Naive thymus-derived CD8-positive, alpha-beta T cell (primary cell): Measurements from ENCODE around the gene C10orf90. TPM values are rescaled to one million over a fixed set of nuclear protein-coding genes. Genes with fewer than 3 reads are reported as not detected.

Experiments used
- ATAC-seq, 2 donors: fragments of 150-1000 bp; cut with Tn5 transposase in 1 of 2; sonication (Bioruptor Pico), chemical (Tn5 transposase) in 1 of 2; 1 replicate in 1 of 2; 2 replicates in 1 of 2; pipeline ENCODE4 v1.10.0; 2021; ENCODE audit warnings: mild to moderate bottlenecking in 2 of 2, moderate library complexity in 2 of 2
- POLR2A ChIA-PET: fragments of 350-600 bp; sonication (Branson Sonifier 250); formaldehyde crosslinking; loops from one replicate; lab custom pipeline; 2021; ENCODE audit warnings: antibody characterized with exemption; lab: Charles Lee
- DNase-seq, 10 donors: peaks; one replicate each; pipeline versions ENCODE4 v3.0.0 to v3.0.0-alpha.2; 2020 to 2022
- H3K27ac Mint-ChIP-seq, 10 donors: one replicate each; pipeline ENCODE4 v1.8.0; 2020 to 2022; ENCODE audit warnings: mild to moderate bottlenecking in 10 of 10, mixed read lengths in 10 of 10, moderate library complexity in 4 of 10, inconsistent platforms in 1 of 10
- H3K27me3 Mint-ChIP-seq, 5 donors: one replicate each; pipeline ENCODE4 v1.8.0; 2021 to 2022; ENCODE audit warnings: mixed read lengths in 5 of 5
- H3K36me3 Mint-ChIP-seq, 3 donors: one replicate each; pipeline ENCODE4 v1.8.0; 2020 to 2022; ENCODE audit warnings: mixed read lengths in 3 of 3, mild to moderate bottlenecking in 2 of 3, inconsistent platforms in 1 of 3
- H3K4me1 Mint-ChIP-seq, 4 donors: one replicate each; pipeline ENCODE4 v1.8.0; 2021 to 2022; ENCODE audit warnings: mixed read lengths in 4 of 4
- H3K4me3 Mint-ChIP-seq, 10 donors: one replicate each; pipeline ENCODE4 v1.8.0; 2020 to 2022; ENCODE audit warnings: mild to moderate bottlenecking in 10 of 10, mixed read lengths in 10 of 10, moderate library complexity in 6 of 10, inconsistent platforms in 1 of 10
- H3K9me3 Mint-ChIP-seq, 9 donors: one replicate each; pipeline ENCODE4 v1.8.0; 2020 to 2022; ENCODE audit warnings: mixed read lengths in 9 of 9, mild to moderate bottlenecking in 3 of 9, inconsistent platforms in 1 of 9, moderate library complexity in 1 of 9
- polyA plus RNA-seq, 3 donors: library from polyadenylated mRNA; unstranded; fragments of 300-500 nt; fragmentation: Illumina TruSeq; gene quantifications; one replicate each; pipeline ENCODE4 v1.2.3, GENCODE V29; 2021
- total RNA-seq, 8 experiments: library from RNA in 2 of 8; stranded (reverse) in 2 of 8; gene quantifications; one replicate each; pipeline ENCODE4 v1.2.3 and lab custom pipeline; 2021 to 2026

C10orf90 gene
- total and polyA plus RNA-seq, 5 experiments from 2014 or later, result not detected

- Mint-ChIP-seq H3K27me3 (peaks cover 0 to 8% (median 0%) of the 10 kb centered on the region in 5 donors), H3K4me1 (no peaks in the 10 kb centered on the region), H3K9me3 (peaks cover 0 to 3% (median 0%) of the 10 kb centered on the region in 9 donors), H3K27ac (no peak overlapping the region), H3K4me3 (no peak overlapping the region), H3K36me3 (no peaks in the 10 kb centered on the region)
- POLR2A ChIA-PET, result no interaction called here
- DNase-seq, result no peak
- no peak for ATAC-seq
Observed at GRCh38 chr10:126536148-126536547, 134.3 kb downstream of the C10orf90 start.

DNA sequence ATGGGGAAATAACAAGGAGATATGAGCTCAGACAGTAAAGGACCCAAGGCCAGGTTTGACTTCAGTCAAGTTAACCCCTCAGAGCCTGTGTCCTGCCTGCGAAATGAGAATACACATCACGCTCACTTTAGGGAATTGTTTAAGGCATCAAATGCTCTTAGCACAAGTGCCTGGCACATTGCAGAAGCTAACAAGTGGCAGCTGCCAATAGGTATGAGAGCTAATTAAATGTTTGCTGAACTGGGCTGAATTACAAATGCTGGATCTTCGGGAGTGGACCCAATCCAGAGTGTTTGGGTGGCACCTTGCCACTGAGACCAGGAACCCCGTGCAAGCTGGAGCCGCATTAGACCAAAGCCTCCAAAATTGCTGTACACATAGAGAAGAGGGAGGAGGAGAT is 136.8 kb downstream of the C10orf90 start:
- Mint-ChIP-seq H3K9me3 (peaks cover 0 to 3% (median 0%) of the 10 kb centered on the region in 9 donors), H3K4me3 (no peak overlapping the region), H3K36me3 (no peaks in the 10 kb centered on the region), H3K27ac (no peak overlapping the region), H3K4me1 (no peaks in the 10 kb centered on the region), H3K27me3 (peaks cover 0 to 7% (median 0%) of the 10 kb centered on the region in 5 donors)
- no peak for ATAC-seq
- POLR2A ChIA-PET, result no interaction called here
- no peak for DNase-seq

- POLR2A ChIA-PET, result no interaction called here
- no peak for DNase-seq
- ATAC-seq, result no peak
- Mint-ChIP-seq H3K27ac (no peak overlapping the region), H3K4me1 (no peaks in the 10 kb centered on the region), H3K4me3 (no peak overlapping the region), H3K9me3 (peaks cover 0 to 4% (median 0%) of the 10 kb centered on the region in 9 donors), H3K27me3 (peaks cover 0 to 23% (median 2%) of the 10 kb centered on the region in 5 donors), H3K36me3 (no peaks in the 10 kb centered on the region)
Observed at GRCh38 chr10:126528315-126528835, 142.1 kb downstream of the C10orf90 start.

GRCh38 chr10:126527645-126528314 is 142.7 kb downstream of the C10orf90 start:
- Mint-ChIP-seq H3K9me3 (peaks cover 0 to 8% (median 0%) of the 10 kb centered on the region in 9 donors), H3K4me3 (no peak overlapping the region), H3K27ac (no peak overlapping the region), H3K36me3 (no peaks in the 10 kb centered on the region), H3K27me3 (peaks cover 0 to 29% (median 2%) of the 10 kb centered on the region in 5 donors), H3K4me1 (no peaks in the 10 kb centered on the region)
- no peak for DNase-seq
- POLR2A ChIA-PET, result no interaction called here
- no peak for ATAC-seq

DNA sequence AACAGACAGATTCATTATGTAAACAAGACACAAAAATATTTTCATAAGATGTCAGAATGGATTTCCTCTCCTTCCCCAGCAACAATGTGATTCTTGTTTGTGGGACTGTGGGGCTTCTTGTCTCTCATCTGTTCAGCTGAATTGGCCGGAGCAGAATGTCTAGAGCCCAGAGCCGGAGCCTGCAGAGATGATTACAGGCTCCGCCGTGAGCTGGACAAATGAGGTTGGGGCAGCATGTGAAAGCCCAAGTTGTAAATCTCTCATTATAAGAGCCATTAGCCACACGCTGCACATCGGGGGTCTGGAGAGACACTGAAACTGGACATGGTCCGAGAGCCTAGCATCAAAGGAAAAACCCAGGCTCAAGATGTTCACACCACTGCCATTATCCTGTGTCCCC is 145.2 kb downstream of the C10orf90 start:
- DNase-seq (no peak), ATAC-seq (no peak)
- POLR2A ChIA-PET, result no interaction called here
- Mint-ChIP-seq H3K4me3 (no peak overlapping the region), H3K27me3 (peaks cover 0 to 29% (median 2%) of the 10 kb centered on the region in 5 donors), H3K4me1 (no peaks in the 10 kb centered on the region), H3K9me3 (peaks cover 0 to 8% (median 0%) of the 10 kb centered on the region in 9 donors), H3K36me3 (no peaks in the 10 kb centered on the region), H3K27ac (no peak overlapping the region)

DNA sequence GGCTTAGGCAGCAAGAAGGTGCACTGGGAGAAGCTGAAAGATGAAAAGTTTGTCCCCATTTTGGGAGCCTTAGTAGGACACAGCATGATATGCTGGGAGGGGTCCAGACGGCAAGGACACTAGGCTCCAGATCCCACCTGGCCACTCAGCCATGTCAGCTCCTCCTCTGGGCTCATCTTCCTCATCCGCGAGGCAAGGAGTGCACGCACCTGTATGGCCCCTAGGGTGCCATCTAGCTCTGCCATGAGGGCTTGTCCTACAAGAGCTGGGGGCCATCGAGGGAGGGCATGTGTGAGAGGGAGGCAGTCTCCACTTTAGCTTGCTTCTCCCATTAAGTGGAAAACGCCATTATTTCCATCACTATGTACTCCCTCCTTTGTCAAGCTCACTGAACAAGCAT is 146.0 kb downstream of the C10orf90 start:
- peaks cover 0 to 8% (median 0%) of the 10 kb centered on the region in 9 donors for H3K9me3 Mint-ChIP-seq
- no peaks in the 10 kb centered on the region for H3K4me1 Mint-ChIP-seq
- peaks cover 0 to 29% (median 2%) of the 10 kb centered on the region in 5 donors for H3K27me3 Mint-ChIP-seq
- no peaks in the 10 kb centered on the region for H3K36me3 Mint-ChIP-seq
- H3K4me3 Mint-ChIP-seq, result no peak overlapping the region
- H3K27ac Mint-ChIP-seq, result no peak overlapping the region
- DNase-seq (no peak), ATAC-seq (no peak)
- POLR2A ChIA-PET, result no interaction called here

- DNase-seq, result no peak
- Mint-ChIP-seq H3K4me3 (no peak overlapping the region), H3K27ac (no peak overlapping the region), H3K36me3 (no peaks in the 10 kb centered on the region), H3K27me3 (peaks cover 0 to 25% (median 2%) of the 10 kb centered on the region in 5 donors), H3K9me3 (peaks cover 0 to 8% (median 0%) of the 10 kb centered on the region in 9 donors), H3K4me1 (no peaks in the 10 kb centered on the region)
- no peak for ATAC-seq
- POLR2A ChIA-PET, result no interaction called here
Observed at GRCh38 chr10:126523071-126523470, 147.4 kb downstream of the C10orf90 start.

DNA sequence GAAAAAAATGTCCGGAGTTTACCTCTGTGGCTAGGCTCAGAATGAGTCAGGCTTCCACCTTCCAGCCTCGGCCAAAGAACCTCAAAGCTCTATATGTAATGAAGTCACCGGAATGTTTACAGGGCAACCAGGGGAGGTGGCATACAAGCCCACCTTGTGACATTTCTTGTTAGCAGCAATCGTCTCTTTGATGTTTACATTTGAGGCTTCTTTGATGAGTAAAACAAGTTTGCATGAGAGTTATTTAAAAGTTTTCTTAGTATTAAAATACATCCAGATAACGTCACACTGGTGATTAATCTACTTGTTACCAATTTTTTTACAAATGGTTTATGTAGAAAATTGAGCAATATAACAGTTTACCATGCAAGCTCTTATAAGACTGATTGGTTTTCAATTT is 149.1 kb downstream of the C10orf90 start:
- Mint-ChIP-seq H3K4me1 (no peaks in the 10 kb centered on the region), H3K36me3 (no peaks in the 10 kb centered on the region), H3K27me3 (peaks cover 0 to 11% (median 0%) of the 10 kb centered on the region in 5 donors), H3K4me3 (no peak overlapping the region), H3K9me3 (peaks cover 0 to 8% (median 0%) of the 10 kb centered on the region in 9 donors), H3K27ac (no peak overlapping the region)
- ATAC-seq (no peak), DNase-seq (no peak)
- POLR2A ChIA-PET, result no interaction called here

- no peaks in the 10 kb centered on the region for H3K36me3 Mint-ChIP-seq
- no peaks in the 10 kb centered on the region for H3K4me1 Mint-ChIP-seq
- peaks cover 0 to 9% (median 0%) of the 10 kb centered on the region in 5 donors for H3K27me3 Mint-ChIP-seq
- no peak overlapping the region for H3K4me3 Mint-ChIP-seq
- no peak for DNase-seq
- H3K27ac Mint-ChIP-seq, result no peak overlapping the region
- POLR2A ChIA-PET, result no interaction called here
- H3K9me3 Mint-ChIP-seq, result peaks cover 0 to 8% (median 0%) of the 10 kb centered on the region in 9 donors
- no peak for ATAC-seq
Observed at GRCh38 chr10:126520751-126521317, 149.7 kb downstream of the C10orf90 start.

- Mint-ChIP-seq H3K27me3 (peaks cover 0 to 9% (median 0%) of the 10 kb centered on the region in 5 donors), H3K36me3 (no peaks in the 10 kb centered on the region), H3K4me3 (no peak overlapping the region), H3K9me3 (peaks cover 0 to 8% (median 0%) of the 10 kb centered on the region in 9 donors), H3K27ac (no peak overlapping the region), H3K4me1 (no peaks in the 10 kb centered on the region)
- ATAC-seq (no peak), DNase-seq (no peak)
- POLR2A ChIA-PET, result no interaction called here
Observed at GRCh38 chr10:126519992-126520391, 150.5 kb downstream of the C10orf90 start.

DNA sequence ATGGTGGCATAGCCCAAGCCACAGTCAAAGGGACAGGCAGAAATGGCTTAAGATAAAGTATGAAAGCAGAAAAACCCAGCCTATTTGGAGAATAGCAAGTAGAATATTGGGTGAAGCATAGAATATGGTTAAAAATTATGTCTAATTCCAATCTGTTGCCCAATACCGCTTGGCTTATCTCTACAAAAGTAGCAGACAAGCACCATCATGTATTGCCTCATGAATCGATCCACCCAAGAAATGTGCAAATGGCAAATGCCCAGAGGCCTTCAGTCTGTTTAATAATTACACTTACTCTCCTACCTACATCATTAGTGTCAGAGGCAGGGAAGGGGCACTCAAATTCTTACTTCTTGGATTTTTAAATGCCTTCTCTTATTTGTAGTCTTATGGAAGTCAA is 151.3 kb downstream of the C10orf90 start:
- DNase-seq (no peak), ATAC-seq (no peak)
- Mint-ChIP-seq H3K27me3 (peaks cover 0 to 9% (median 0%) of the 10 kb centered on the region in 5 donors), H3K9me3 (peaks cover 0 to 8% (median 0%) of the 10 kb centered on the region in 9 donors), H3K27ac (no peak overlapping the region), H3K4me3 (no peak overlapping the region), H3K4me1 (no peaks in the 10 kb centered on the region), H3K36me3 (no peaks in the 10 kb centered on the region)
- POLR2A ChIA-PET, result no interaction called here

- no peak for ATAC-seq
- Mint-ChIP-seq H3K4me1 (no peaks in the 10 kb centered on the region), H3K9me3 (peaks cover 0 to 7% (median 0%) of the 10 kb centered on the region in 9 donors), H3K27ac (no peak overlapping the region), H3K36me3 (no peaks in the 10 kb centered on the region), H3K27me3 (peaks cover 0 to 7% (median 1%) of the 10 kb centered on the region in 5 donors), H3K4me3 (no peak overlapping the region)
- POLR2A ChIA-PET, result no interaction called here
- no peak for DNase-seq
Observed at GRCh38 chr10:126518218-126519080, 152.0 kb downstream of the C10orf90 start.
